Neutrophil (primary cell): ENCODE data around the gene CUL1.

Source experiments
- H3K27ac ChIP-seq: fragments of 200-600 bp; sonication (generic); 2 replicates; pipeline ENCODE4 v1.5.1; 2016; ENCODE audit warnings: mild to moderate bottlenecking, moderate library complexity
- H3K27me3 ChIP-seq: fragments of 200-600 bp; sonication (generic); 2 replicates; pipeline ENCODE4 v1.6.0; 2016; ENCODE audit warnings: mild to moderate bottlenecking
- H3K36me3 ChIP-seq: fragments of 200-600 bp; sonication (generic); 2 replicates; pipeline ENCODE4 v1.5.1; 2017
- H3K4me1 ChIP-seq, 2 experiments: fragments of 200-600 bp in 1 of 2; sonication (generic) in 1 of 2; 1 replicate in 1 of 2; 2 replicates in 1 of 2; pipeline versions ENCODE4 v1.5.1 to v1.6.1; 2013 to 2016; ENCODE audit warnings: low read depth in 1 of 2, low read length in 1 of 2, mild to moderate bottlenecking in 1 of 2, moderate library complexity in 1 of 2; ENCODE audit not compliant: control insufficient read depth in 1 of 2, insufficient read depth in 1 of 2
- H3K4me3 ChIP-seq, 2 experiments: fragments of 200-600 bp in 1 of 2; sonication (generic) in 1 of 2; 1 replicate in 1 of 2; 2 replicates in 1 of 2; pipeline ENCODE4 v1.5.1; 2013 to 2016; ENCODE audit warnings: low read depth in 1 of 2, low read length in 1 of 2, mild to moderate bottlenecking in 1 of 2, moderate library complexity in 1 of 2
- H3K9me3 ChIP-seq: fragments of 200-600 bp; sonication (generic); 2 replicates; pipeline ENCODE4 v1.5.1; 2016
- TF ChIP-seq, protein P1 (sequence below): fragments of 200-600 bp; sonication (generic); IDR thresholded peaks from 2 replicates; pipeline ENCODE4 v1.5.1; 2016; ENCODE audit warnings: antibody characterized with exemption

Gene CUL1

DNA sequence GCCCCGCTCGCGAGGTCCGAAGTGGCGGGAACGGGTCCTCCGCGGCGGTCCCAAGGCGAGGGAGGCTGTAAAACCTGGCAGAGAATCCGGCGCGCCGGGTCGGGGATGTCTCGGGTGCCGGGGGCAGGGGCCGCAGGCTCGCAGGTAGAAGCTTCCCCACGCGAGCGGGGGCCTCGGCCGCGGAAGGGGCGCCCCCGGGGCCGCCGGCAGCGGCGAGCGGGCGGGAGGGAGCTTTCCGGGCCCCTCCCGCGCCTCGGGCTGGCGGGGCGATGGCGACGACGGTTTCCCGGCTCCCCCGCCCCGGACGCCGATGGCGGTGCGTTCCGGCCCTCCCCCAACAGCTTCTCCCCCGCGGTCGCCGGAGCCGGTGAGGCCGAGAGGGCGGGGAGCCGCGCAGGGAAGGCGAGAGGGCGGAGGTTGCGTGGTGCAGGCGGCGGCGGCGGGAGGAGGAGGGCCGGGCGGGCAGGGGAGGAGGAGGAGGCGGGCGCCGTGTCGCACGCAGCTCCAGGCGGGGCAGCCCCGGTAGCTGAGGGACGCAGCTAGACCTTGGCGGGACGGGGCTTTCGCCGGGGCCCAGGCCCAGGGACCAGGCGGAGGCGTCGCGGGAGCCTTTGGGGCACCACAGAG lies at the start of gene CUL1:
Gene CUL1, plus strand, starts transcription at position 507 of the 627 bp plus-strand sequence. CDS start 31,220 bp downstream, outside the sequence.
- Histone ChIP-seq H3K4me1 (peaks cover 25% of the 10 kb centered on the region in 2 experiments), H3K27ac (peak within 1 kb of the TSS; percentile 74), H3K4me3 (peak within 1 kb of the TSS; percentile 67 to 80), H3K27me3 (peaks cover 21% of the 10 kb centered on the region), H3K36me3 (no peaks in the 10 kb centered on the region), H3K9me3 (no peaks in the 10 kb centered on the region)
- TF ChIP-seq, protein P1, sequence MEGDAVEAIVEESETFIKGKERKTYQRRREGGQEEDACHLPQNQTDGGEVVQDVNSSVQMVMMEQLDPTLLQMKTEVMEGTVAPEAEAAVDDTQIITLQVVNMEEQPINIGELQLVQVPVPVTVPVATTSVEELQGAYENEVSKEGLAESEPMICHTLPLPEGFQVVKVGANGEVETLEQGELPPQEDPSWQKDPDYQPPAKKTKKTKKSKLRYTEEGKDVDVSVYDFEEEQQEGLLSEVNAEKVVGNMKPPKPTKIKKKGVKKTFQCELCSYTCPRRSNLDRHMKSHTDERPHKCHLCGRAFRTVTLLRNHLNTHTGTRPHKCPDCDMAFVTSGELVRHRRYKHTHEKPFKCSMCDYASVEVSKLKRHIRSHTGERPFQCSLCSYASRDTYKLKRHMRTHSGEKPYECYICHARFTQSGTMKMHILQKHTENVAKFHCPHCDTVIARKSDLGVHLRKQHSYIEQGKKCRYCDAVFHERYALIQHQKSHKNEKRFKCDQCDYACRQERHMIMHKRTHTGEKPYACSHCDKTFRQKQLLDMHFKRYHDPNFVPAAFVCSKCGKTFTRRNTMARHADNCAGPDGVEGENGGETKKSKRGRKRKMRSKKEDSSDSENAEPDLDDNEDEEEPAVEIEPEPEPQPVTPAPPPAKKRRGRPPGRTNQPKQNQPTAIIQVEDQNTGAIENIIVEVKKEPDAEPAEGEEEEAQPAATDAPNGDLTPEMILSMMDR, result no peak

DNA sequence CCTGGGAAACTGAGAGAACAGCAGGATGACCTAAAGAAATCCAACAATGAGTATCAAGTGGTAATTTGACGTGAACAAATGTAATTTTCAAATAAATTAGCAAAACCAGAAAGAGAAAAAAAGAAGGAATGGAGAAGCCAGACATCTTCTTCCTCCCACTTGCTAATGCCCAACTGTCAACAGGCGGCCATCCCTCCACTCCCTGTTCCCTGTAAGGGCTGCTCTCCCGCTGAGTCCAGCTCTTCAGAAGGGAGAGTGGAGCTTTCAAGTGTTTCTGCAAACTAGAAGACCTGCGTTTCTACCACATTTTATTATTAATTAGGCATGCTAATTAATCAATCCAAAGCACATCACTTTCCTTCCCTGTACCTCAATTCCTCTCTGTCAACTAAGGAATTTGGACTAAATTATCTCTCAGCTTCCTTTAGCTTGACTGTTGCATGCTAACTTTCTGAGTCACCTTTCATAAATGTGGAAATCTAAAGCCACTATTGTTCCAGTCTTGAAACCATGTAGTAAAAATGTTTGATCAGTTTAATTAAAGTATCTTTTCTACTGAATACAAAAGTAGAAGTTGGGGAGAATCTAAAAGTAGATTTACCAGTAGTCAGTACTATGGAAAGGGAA lies 48.4 kb upstream of the CUL1 start:
- Histone ChIP-seq H3K9me3 (no peaks in the 10 kb centered on the region), H3K4me3 (no peak overlapping the region), H3K27ac (no peak overlapping the region), H3K4me1 (no peaks in the 10 kb centered on the region), H3K36me3 (no peaks in the 10 kb centered on the region), H3K27me3 (no peaks in the 10 kb centered on the region)
- TF ChIP-seq, protein P1, result no peak

DNA sequence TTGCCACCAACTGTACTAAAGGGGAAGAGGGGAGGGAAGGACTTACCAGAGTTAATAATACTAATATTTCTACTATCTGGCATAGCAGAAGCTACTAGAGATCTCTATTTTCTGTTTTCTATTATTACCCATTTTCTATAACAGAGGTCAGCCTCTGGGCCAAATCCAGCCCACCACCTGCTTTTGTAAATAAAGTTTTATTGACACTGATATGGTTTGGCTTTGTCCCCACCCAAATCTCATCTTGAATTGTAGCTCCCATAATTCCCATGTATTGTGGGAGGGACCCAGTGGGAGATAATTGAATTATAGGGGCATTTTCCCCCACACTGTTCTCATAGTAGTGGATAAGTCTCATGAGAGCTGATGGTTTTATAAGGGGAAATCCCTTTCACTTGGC lies 45.9 kb upstream of the CUL1 start:
- TF ChIP-seq, protein P1, result no peak
- Histone ChIP-seq H3K4me1 (no peaks in the 10 kb centered on the region), H3K27ac (no peak overlapping the region), H3K9me3 (no peaks in the 10 kb centered on the region), H3K4me3 (no peak overlapping the region), H3K36me3 (no peaks in the 10 kb centered on the region), H3K27me3 (no peaks in the 10 kb centered on the region)

DNA sequence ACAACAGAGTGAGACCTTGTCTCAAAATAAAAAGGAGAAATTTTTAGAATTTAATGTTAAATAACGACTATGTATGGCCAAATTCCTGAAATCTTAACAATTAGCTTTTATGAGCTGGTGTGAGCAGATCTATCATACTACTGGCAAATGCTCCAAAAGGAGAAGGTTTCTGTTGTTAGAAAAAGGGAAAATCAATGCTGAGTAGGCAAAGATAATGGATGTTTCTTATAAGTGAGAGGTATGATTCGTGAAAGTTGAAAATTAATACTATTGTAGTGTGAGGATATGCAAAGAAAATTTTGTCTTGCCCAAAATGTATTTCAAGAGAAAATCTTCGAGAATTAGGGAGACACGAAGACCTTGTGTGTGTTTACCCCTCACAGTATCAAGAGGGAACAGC lies 40.8 kb upstream of the CUL1 start:
- Histone ChIP-seq H3K36me3 (no peaks in the 10 kb centered on the region), H3K4me3 (no peak overlapping the region), H3K4me1 (no peaks in the 10 kb centered on the region), H3K27me3 (no peaks in the 10 kb centered on the region), H3K27ac (no peak overlapping the region), H3K9me3 (no peaks in the 10 kb centered on the region)
- TF ChIP-seq, protein P1, result no peak

DNA sequence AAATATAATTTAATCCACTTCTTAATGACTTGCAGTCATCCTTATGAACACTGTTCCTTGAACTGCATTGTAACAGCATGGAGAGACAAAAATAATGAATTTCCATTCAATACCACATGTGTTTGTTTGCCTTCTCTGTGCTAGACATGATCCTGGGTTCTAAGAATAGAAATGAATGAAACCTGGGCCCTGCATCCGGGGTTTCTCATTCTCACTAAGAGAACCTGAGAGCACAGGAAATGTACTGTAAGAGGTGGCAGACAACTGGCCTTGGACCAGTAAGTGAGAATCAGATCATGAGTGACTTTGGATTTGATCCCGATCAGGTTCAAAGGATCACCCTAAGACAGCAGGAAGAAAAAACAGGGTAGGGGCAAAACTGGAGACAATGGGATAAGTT lies 37.2 kb upstream of the CUL1 start:
- Histone ChIP-seq H3K4me1 (no peaks in the 10 kb centered on the region), H3K4me3 (no peak overlapping the region), H3K9me3 (no peaks in the 10 kb centered on the region), H3K27ac (no peak overlapping the region), H3K36me3 (no peaks in the 10 kb centered on the region), H3K27me3 (no peaks in the 10 kb centered on the region)
- TF ChIP-seq, protein P1, result no peak
